HG03064 (cell line): ENCODE data around the gene LARP6.
"Not testable (repeated sequence)": the region's sequence is repeated elsewhere in the genome, so short reads cannot be mapped to it uniquely, and the experiment has no call there.

ENCODE experiments used
- ATAC-seq: cut with Tn5 transposase; IDR thresholded peaks from one replicate; pipeline ENCODE4 v1.9.1; 2021; ENCODE audit warnings: low read depth; ENCODE audit not compliant: unreplicated experiment

The LARP6 gene

GRCh38 chr15:70859322-70859908 is 5.5 kb upstream of the LARP6 start:
- no peak for ATAC-seq

DNA sequence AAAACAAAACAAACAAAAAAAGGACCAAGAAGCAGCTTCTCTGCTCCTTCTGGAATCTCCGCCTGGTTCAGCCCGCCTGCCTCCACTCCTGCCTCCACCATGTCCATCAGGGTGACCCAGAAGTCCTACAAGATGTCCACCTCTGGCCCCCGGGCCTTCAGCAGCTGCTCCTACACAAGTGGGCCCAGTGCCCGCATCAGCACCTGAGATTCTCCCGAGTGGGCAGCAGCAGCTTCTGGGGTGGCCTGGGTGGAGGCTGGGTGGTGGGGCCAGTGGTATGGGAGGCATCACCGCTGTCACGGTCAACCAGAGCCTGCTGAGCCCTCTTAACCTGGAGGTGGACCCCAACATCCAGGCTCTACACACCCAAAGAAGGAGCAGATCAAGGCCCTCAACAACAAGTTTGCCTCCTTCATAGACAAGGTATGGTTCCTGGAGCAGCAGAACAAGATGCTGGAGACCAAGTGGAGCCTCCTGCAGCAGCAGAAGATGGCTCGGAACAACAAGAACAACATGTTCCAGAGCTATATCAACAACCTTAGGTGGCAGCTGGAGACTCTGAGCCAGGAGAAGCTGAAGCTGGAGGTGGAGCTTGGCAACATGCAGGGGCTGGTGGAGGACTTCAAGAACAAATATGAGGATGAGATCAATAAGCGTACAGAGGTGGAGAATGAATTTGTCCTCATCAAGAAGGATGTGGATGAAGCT is 4.8 kb upstream of the LARP6 start:
- not testable (repeated sequence) for ATAC-seq

DNA sequence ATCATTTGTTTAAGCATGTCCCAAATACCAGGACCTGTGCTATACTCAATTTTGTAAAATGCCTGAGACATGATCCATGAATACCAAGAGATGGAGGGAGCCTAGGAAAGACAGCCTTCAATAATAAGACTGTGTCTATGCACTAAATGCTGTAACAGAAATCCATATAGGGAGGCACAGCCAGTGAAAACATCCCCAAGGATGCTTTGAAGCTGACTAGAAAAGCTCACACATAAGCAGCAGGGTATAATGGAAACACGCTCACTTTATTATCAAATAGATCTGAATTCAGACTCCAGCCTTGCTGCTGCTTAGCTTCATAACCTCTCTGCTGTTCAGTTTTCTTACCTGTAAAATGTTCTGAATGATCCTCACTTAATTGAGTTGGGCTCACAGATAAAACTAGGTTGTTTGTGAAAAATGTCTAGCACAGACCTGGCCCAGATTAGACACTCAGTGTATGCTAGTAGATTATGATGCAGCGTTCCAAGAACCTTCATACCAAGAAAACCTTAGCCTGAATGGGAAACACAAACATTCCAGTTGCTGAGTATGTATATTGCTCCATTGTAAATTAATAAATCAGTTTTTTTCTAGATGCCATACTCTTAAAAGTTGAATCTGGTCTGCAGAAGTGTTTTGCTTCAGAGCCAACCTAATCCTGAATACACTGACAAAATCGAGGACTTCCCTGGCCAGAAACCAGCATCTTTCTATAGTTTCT is 3.8 kb upstream of the LARP6 start:
- ATAC-seq = no peak

- no peak for ATAC-seq
Observed at GRCh38 chr15:70856884-70857561, 3.1 kb upstream of the LARP6 start.

- ATAC-seq = no peak
Observed at GRCh38 chr15:70856177-70856883, 2.4 kb upstream of the LARP6 start.

- ATAC-seq = no peak
Observed at GRCh38 chr15:70855764-70856163, 1.8 kb upstream of the LARP6 start.

- no peak for ATAC-seq
Observed at GRCh38 chr15:70854666-70854976, 664 bp upstream of the LARP6 start.

DNA sequence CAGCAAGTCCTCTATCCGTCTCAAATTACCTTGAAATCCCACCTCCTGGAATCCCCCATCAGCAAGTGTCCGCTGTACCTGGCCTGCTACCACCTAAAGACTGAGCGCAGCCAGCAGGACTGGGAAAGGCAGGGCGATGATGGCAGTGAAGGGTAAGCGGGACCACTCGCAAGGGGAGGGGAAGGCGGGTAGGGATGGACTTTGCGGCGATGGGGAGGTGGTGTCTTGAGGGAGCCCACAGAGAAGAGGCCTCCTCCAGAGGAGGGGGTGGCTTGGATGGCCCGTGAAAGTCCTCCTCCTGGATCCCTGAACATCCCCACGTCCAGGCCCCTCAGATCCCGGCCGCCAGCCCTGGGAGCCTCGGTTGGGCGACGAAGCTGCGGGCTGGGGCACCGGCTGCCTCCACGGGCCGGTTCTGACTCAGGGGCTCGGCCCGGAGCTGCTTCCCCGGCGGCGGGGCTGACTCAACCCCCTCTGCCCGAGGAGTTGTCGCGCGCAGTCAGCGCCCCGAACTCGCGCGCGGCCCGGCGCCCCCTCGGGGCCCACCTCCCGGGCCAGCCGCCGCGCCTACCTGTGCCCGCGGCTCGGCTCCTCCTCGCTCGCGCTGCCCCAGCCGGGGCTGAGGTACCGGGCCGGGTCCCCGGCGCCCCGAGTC is 512 bp downstream of the LARP6 start:
- no peak for ATAC-seq

DNA sequence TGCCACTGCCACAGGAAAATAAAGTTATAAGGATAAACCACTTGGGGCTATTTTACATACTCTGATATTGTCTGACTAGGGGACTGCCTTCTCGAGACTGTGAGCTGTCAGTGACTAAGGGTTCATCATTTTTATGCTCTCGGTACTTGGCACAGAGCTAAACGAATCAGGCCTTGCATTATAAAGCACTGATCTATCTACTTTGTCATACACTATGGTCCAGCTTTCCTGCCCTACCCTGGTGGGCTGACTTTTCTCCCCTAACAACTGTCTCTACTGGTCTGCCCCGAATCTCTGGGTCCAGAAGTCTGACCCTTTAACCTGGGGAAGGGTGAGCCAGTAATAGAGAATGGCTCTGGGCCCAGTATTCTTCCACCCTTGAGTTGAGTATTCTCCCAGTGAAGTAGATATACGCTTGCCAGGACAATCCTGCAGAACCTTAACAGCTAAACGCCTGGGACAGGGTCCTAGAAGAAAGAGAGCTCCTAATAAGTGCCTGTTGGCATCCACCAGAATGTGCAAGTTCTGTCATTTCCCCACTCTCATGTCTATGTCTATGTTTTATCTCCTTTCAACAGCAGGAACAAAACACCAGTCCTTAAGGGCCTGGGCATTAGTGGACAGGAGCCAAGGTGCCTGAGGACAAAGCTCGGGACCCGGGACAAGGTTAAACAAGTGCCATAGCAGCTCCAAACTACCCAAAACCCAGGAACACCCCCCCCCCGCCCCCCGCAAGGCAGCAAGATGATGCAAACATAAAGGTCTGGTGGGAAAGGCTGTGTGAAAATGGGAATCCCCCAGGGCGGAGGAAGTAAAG is 1.2 kb downstream of the LARP6 start:
- ATAC-seq = no peak

GRCh38 chr15:70851889-70852288 is 2.1 kb downstream of the LARP6 start:
- ATAC-seq = no peak

- ATAC-seq = no peak
Observed at GRCh38 chr15:70845602-70846360, 8.2 kb downstream of the LARP6 start.

GRCh38 chr15:70837476-70837875 is 16.5 kb downstream of the LARP6 start:
- no peak for ATAC-seq

DNA sequence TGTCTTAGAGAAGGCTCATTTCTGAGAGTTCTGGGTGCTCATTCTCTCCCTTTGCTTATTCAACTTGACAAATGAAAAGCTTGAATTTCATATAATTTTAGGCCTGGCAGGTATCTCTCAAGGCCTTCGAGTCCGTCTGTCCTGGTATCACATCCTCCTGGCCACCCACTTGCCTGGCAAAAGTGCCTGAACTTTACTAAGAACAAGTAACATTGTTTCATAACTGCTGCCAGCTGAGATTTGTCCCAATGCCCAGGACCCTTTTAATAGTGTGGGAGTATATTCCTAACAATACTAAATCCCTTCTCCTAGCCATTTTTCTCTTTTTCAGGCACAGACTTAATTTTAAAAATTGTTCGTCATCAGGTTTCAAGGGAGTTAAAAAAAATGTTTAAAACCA is 18.1 kb downstream of the LARP6 start:
- no peak for ATAC-seq

GRCh38 chr15:70835415-70835814 is 18.5 kb downstream of the LARP6 start:
- no peak for ATAC-seq

DNA sequence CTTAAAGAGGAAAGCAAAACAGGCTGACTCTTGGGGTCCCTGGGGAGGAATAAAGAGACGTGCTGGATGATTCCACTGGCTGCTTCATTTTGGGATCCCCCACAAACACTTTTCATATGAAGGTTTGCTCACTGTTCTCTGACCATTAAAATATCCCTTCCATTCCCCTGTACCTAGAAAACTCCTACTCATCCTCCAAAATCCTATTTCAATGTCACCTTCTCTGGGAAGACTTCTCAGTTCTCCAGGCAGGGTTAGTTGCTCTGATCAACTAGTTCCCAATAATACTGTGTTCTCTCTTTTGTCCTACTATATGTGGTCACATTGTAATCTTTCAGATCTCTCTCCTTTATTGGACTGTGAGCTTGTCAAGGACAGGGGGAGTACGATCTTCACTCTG is 19.0 kb downstream of the LARP6 start:
- no peak for ATAC-seq

- ATAC-seq = no peak
Observed at GRCh38 chr15:70833861-70834765, 19.8 kb downstream of the LARP6 start.

DNA sequence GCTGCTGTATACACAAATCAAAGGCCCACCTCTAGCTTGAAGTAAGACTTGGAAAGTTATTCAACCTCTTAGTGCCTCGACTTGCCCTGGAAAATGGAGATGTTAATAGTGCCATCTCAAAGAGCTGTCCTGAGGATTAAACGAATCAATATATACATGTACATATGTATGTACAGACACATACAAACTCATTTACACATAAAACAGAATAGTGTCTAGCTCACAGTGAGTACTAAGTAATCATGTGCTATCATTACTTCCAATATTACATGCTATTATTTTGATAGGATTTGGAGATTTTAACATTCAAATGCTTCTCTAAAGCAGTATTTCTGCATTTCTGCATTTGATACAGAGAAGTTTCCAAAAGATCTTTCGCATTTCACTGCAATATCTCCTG is 20.5 kb downstream of the LARP6 start:
- ATAC-seq = no peak

- no peak for ATAC-seq
Observed at GRCh38 chr15:70832176-70832575, 21.8 kb downstream of the LARP6 start.
